Embryonic facial prominence (tissue), 1 donor: Measurements from ENCODE around the gene KLB.
"Not testable (repeated sequence)": the region's sequence is repeated elsewhere in the genome, so short reads cannot be mapped to it uniquely, and the experiment has no call there.

Experiments used
- DNase-seq: peaks from one replicate; pipeline ENCODE4 v3.0.0-alpha.2; 2016; ENCODE audit errors: extremely low spot score

Gene KLB

GRCh38 chr4:39406763-39407583, at the start of gene KLB:
KLB (plus strand) TSS chr4:39406930; CDS start chr4:39406950, 20 bp downstream.
- no peak for DNase-seq

- DNase-seq: no peak
These were observed 49.7 kb upstream of the KLB start for GRCh38 chr4:39357002-39357401.

GRCh38 chr4:39360611-39361010, 46.1 kb upstream of the KLB start:
- DNase-seq: not testable (repeated sequence)

GRCh38 chr4:39362827-39363226, 43.9 kb upstream of the KLB start:
- no peak for DNase-seq

GRCh38 chr4:39363773-39364393, 42.8 kb upstream of the KLB start:
- no peak for DNase-seq

- DNase-seq: no peak
These were observed 41.4 kb upstream of the KLB start for GRCh38 chr4:39365360-39365759.

GRCh38 chr4:39365830-39366771, 40.6 kb upstream of the KLB start, which contains the start of gene RFC1:
RFC1 (minus strand) TSS chr4:39366362; CDS start chr4:39366241, 121 bp downstream.
- peak; percentile 79 for DNase-seq

- no peak for DNase-seq
These were observed 39.6 kb upstream of the KLB start for GRCh38 chr4:39367166-39367565.

GRCh38 chr4:39369301-39369700, 37.4 kb upstream of the KLB start:
- no peak for DNase-seq

- not testable (repeated sequence) for DNase-seq
These were observed 35.5 kb upstream of the KLB start for GRCh38 chr4:39371209-39371608.

- no peak for DNase-seq
These were observed 31.3 kb upstream of the KLB start for GRCh38 chr4:39375478-39375877.

GRCh38 chr4:39383690-39384089, 23.0 kb upstream of the KLB start:
- DNase-seq: no peak

GRCh38 chr4:39384563-39384962, 22.2 kb upstream of the KLB start:
- DNase-seq: no peak

- no peak for DNase-seq
These were observed 16.1 kb upstream of the KLB start for GRCh38 chr4:39390603-39391002.

- no peak for DNase-seq
These were observed 12.0 kb upstream of the KLB start for GRCh38 chr4:39394706-39395105.

- not testable (repeated sequence) for DNase-seq
These were observed 5.1 kb upstream of the KLB start for GRCh38 chr4:39401640-39402039.

- no peak for DNase-seq
These were observed 805 bp downstream of the KLB start for GRCh38 chr4:39407584-39407885.

- no peak for DNase-seq
These were observed 3.7 kb downstream of the KLB start for GRCh38 chr4:39410415-39410814.

GRCh38 chr4:39411561-39411960, 4.8 kb downstream of the KLB start:
- DNase-seq: not testable (repeated sequence)

- no peak for DNase-seq
These were observed 9.1 kb downstream of the KLB start for GRCh38 chr4:39415678-39416283.

- DNase-seq: no peak
These were observed 15.5 kb downstream of the KLB start for GRCh38 chr4:39422247-39422646.

- not testable (repeated sequence) for DNase-seq
These were observed 18.6 kb downstream of the KLB start for GRCh38 chr4:39425297-39425696.
